HTERT RPE-1 (cell line): Measurements from ENCODE around the gene TBC1D20.

Experiments used
- in situ Hi-C: fragments of 300-500 bp; cut with MboI; formaldehyde crosslinking; loops from 4 replicates; pipeline ENCODE4 v1.14.3; 2020; ENCODE audit warnings: low sequenced_read_pairs

TBC1D20 gene

GRCh38 chr20:420721-421574, 41.4 kb downstream of the TBC1D20 start:
- in situ Hi-C loops = no loop called here

- in situ Hi-C loops = no loop called here
These were observed 42.1 kb downstream of the TBC1D20 start for GRCh38 chr20:420166-420620.

- in situ Hi-C loops = no loop called here
These were observed 42.7 kb downstream of the TBC1D20 start for GRCh38 chr20:419556-420165.

- in situ Hi-C loops = no loop called here
These were observed 43.4 kb downstream of the TBC1D20 start for GRCh38 chr20:418858-419365.

GRCh38 chr20:417801-418342, 44.5 kb downstream of the TBC1D20 start:
- in situ Hi-C loops = no loop called here

- in situ Hi-C loops = no loop called here
These were observed 45.2 kb downstream of the TBC1D20 start for GRCh38 chr20:416950-417800.

- in situ Hi-C loops = no loop called here
These were observed 46.5 kb downstream of the TBC1D20 start for GRCh38 chr20:415820-416322.

- in situ Hi-C loops = no loop called here
These were observed 48.2 kb downstream of the TBC1D20 start for GRCh38 chr20:414161-414560.

- in situ Hi-C loops = no loop called here
These were observed 50.3 kb downstream of the TBC1D20 start for GRCh38 chr20:412081-412480.

- in situ Hi-C loops = no loop called here
These were observed 52.4 kb downstream of the TBC1D20 start for GRCh38 chr20:409697-410559.

GRCh38 chr20:408843-409696, 53.3 kb downstream of the TBC1D20 start:
- in situ Hi-C loops = no loop called here

- in situ Hi-C loops = no loop called here
These were observed 54.1 kb downstream of the TBC1D20 start, which contains the start of gene RBCK1 for GRCh38 chr20:407953-408842. RBCK1 (plus strand) TSS chr20:408299; CDS start chr20:408758, 459 bp downstream.

GRCh38 chr20:407133-407952, 55.0 kb downstream of the TBC1D20 start:
- in situ Hi-C loops = no loop called here

GRCh38 chr20:406200-407132, 55.9 kb downstream of the TBC1D20 start:
- in situ Hi-C loops = no loop called here

- in situ Hi-C loops = no loop called here
These were observed 58.2 kb downstream of the TBC1D20 start for GRCh38 chr20:404088-404487.

GRCh38 chr20:403582-403957, 58.8 kb downstream of the TBC1D20 start:
- in situ Hi-C loops = no loop called here
